PC-9 (cell line): Measurements from ENCODE around the gene MYOG. TPM values are rescaled to one million over a fixed set of nuclear protein-coding genes. Genes with fewer than 3 reads are reported as not detected.

Experiments used
- BruUV-seq: library from RNA; stranded (reverse); fragments of 400-500 nt; replicated peaks from 2 replicates; lab custom pipeline; 2021; lab: Mats Ljungman, UMichigan
- CTCF ChIA-PET: fragments of 300-600 bp; sonication (Branson Sonifier 250); formaldehyde crosslinking; loops from one replicate; lab custom pipeline; 2022; ENCODE audit warnings: antibody characterized with exemption; lab: Charles Lee
- POLR2A ChIA-PET: fragments of 300-600 bp; sonication (Branson Sonifier 250); formaldehyde crosslinking; loops from one replicate; lab custom pipeline; 2022; ENCODE audit warnings: antibody characterized with exemption; ENCODE audit not compliant: unreplicated experiment; lab: Charles Lee
- DNase-seq, 2 experiments: peaks; one replicate each; pipeline versions ENCODE4 v3.0.0 to v3.0.0-alpha.2; 2015 to 2022; ENCODE audit warnings: mixed read lengths in 1 of 2
- H2AFZ ChIP-seq: fragments of 200-600 bp; sonication (generic); 2 replicates; pipeline ENCODE4 v1.8.1; 2017; ENCODE audit warnings: antibody characterized with exemption
- H3F3A ChIP-seq: fragments of 200-600 bp; sonication (generic); 2 replicates; pipeline ENCODE4 v1.8.1; 2017; ENCODE audit warnings: antibody characterized with exemption, mild to moderate bottlenecking, low read depth; ENCODE audit not compliant: insufficient read depth
- H3K27ac ChIP-seq: fragments of 200-600 bp; sonication (generic); 2 replicates; pipeline ENCODE4 v1.6.1; 2016; ENCODE audit warnings: mixed run types
- H3K27me3 ChIP-seq: fragments of 200-600 bp; sonication (generic); 2 replicates; pipeline ENCODE4 v1.6.1; 2016; ENCODE audit warnings: low read depth, mixed run types; ENCODE audit not compliant: insufficient read depth
- H3K36me3 ChIP-seq: fragments of 200-600 bp; sonication (generic); 2 replicates; pipeline ENCODE4 v1.6.1; 2016; ENCODE audit warnings: low read depth, mixed run types
- H3K4me1 ChIP-seq: fragments of 200-600 bp; sonication (generic); replicated peaks from 2 replicates; pipeline ENCODE4 v1.6.1; 2016; ENCODE audit warnings: mixed run types; ENCODE audit not compliant: insufficient read depth
- H3K4me2 ChIP-seq: fragments of 200-600 bp; sonication (generic); 2 replicates; pipeline ENCODE4 v1.6.1; 2017; ENCODE audit warnings: mixed run types
- H3K4me3 ChIP-seq: fragments of 200-600 bp; sonication (generic); 2 replicates; pipeline ENCODE4 v1.6.1; 2016; ENCODE audit warnings: mixed run types
- H3K79me2 ChIP-seq: fragments of 200-600 bp; sonication (generic); 2 replicates; pipeline ENCODE4 v1.6.1; 2017; ENCODE audit warnings: low read depth, mixed run types
- H3K9me2 ChIP-seq: fragments of 200-600 bp; sonication (generic); 2 replicates; pipeline ENCODE4 v1.8.1; 2017; ENCODE audit warnings: mild to moderate bottlenecking; ENCODE audit not compliant: insufficient read depth
- H3K9me3 ChIP-seq: fragments of 200-600 bp; sonication (generic); 2 replicates; pipeline ENCODE4 v1.8.1; 2016; ENCODE audit warnings: low read depth; ENCODE audit not compliant: insufficient read depth
- H4K20me1 ChIP-seq: fragments of 200-600 bp; sonication (generic); 2 replicates; pipeline ENCODE4 v1.8.1; 2017; ENCODE audit not compliant: insufficient read depth
- EZH2 ChIP-seq: fragments of 200-600 bp; sonication (generic); IDR thresholded peaks from 2 replicates; pipeline ENCODE4 v1.8.0; 2017; ENCODE audit warnings: antibody characterized with exemption, low read depth
- intact Hi-C: fragments of 100-400 bp; cut with micrococcal nuclease; formaldehyde crosslinking; loops from one replicate; pipeline ENCODE4 v1.10.0; 2022; ENCODE audit not compliant: unreplicated experiment
- total RNA-seq: library from RNA; stranded (reverse); gene quantifications from 2 replicates; pipeline ENCODE4 v1.2.3, GENCODE V29; 2021
- TF ChIP-seq, protein P1 (sequence below): fragments of 200-600 bp; sonication (generic); conservative IDR thresholded peaks from 2 replicates; pipeline ENCODE4 v1.6.1; 2017; ENCODE audit warnings: mixed run types, antibody characterized with exemption, mild to moderate bottlenecking, moderate library complexity

MYOG gene
- total RNA-seq, 1 experiment from 2014 or later: not detected

DNA sequence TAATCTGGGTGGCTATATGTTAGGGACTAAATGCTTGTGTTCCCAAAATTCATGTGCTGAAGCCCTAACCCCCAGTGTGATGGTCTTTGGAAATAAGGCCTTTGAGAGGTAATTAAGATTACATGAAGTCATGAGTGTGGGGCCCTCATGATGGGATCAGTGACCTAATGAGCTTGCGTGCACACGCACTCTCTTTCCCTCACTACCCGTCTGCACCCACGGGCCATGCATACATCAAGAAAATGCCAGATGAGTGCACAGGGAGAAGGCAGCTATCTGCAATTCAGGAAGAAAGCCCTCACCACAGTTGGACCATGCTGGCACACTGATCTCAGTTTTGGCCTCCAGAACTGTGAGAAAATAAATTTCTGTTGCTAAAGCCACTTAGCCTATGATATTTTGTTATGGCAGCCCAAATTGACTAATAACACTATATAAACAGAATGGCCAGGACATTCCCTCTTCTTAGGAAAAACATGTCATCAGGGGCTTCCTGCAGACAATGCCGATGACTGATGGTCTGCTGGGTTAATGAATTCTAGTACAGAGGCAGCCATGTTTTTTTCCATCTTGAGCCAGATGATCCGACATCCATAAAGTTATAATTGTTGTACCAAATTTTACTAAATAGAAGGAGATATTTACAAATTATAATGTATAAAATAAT is 18.1 kb upstream of the MYOG start:
- DNase-seq: no peak
- ChIA-PET POLR2A (no interaction called here), CTCF (interaction anchor here (0.5 kb wide), 1 partner anchor 1548 kb away, joined by 4 read pairs; no protein-coding TSS in a partner anchor)
- H3K27me3 ChIP-seq: no peaks in the 10 kb centered on the region
- H2AFZ ChIP-seq: no peak overlapping the region
- no peak for TF ChIP-seq EZH2
- TF ChIP-seq, protein P1, sequence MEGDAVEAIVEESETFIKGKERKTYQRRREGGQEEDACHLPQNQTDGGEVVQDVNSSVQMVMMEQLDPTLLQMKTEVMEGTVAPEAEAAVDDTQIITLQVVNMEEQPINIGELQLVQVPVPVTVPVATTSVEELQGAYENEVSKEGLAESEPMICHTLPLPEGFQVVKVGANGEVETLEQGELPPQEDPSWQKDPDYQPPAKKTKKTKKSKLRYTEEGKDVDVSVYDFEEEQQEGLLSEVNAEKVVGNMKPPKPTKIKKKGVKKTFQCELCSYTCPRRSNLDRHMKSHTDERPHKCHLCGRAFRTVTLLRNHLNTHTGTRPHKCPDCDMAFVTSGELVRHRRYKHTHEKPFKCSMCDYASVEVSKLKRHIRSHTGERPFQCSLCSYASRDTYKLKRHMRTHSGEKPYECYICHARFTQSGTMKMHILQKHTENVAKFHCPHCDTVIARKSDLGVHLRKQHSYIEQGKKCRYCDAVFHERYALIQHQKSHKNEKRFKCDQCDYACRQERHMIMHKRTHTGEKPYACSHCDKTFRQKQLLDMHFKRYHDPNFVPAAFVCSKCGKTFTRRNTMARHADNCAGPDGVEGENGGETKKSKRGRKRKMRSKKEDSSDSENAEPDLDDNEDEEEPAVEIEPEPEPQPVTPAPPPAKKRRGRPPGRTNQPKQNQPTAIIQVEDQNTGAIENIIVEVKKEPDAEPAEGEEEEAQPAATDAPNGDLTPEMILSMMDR: no peak
- H4K20me1 ChIP-seq: no peaks in the 10 kb centered on the region
- no peaks in the 10 kb centered on the region for H3K9me2 ChIP-seq
- intact Hi-C loops: no loop called here
- peaks cover 13% of the 10 kb centered on the region; the same call in 1 of the 2 replicates for H3K9me3 ChIP-seq
- no peak overlapping the region for H3K4me2 ChIP-seq
- H3K27ac ChIP-seq: no peak overlapping the region; the same call in 1 of the 2 replicates
- no TSS peak for BruUV-seq
- peaks cover 27% of the 10 kb centered on the region for H3K4me1 ChIP-seq
- no peaks in the 10 kb centered on the region for H3K79me2 ChIP-seq
- no peak overlapping the region for H3K4me3 ChIP-seq
- H3K36me3 ChIP-seq: no peaks in the 10 kb centered on the region
- H3F3A ChIP-seq: peaks cover 22% of the 10 kb centered on the region

DNA sequence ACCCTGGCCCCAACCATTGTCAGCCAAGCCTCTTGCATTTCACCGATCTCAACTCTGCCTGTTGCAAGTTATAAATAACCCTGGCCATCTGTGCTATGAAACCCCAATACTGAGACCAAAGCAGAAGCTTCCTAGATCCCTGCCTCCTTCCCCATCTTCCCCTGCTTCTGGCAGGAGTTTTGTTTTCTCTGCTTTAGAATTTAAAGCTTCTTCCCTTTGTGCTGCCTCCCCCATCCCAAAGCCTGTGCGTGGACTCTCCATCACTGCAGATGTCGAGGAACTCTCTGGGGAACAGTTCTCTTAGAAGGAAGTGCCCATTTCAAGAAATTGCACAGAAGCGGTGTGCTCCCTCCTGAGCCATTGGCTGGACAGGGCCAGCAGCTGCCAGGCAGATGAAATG is 17.4 kb upstream of the MYOG start:
- intact Hi-C loops: no loop called here
- Histone ChIP-seq H3K79me2 (no peaks in the 10 kb centered on the region), H3K9me3 (peaks cover 13% of the 10 kb centered on the region; the same call in 1 of the 2 replicates), H4K20me1 (no peaks in the 10 kb centered on the region), H3K4me3 (no peak overlapping the region), H3F3A (peaks cover 22% of the 10 kb centered on the region), H3K27ac (no peak overlapping the region), H2AFZ (no peak overlapping the region), H3K4me1 (peaks cover 27% of the 10 kb centered on the region), H3K27me3 (no peaks in the 10 kb centered on the region), H3K36me3 (no peaks in the 10 kb centered on the region), H3K9me2 (no peaks in the 10 kb centered on the region), H3K4me2 (no peak overlapping the region)
- no peak for DNase-seq
- CTCF ChIA-PET: no interaction called here
- POLR2A ChIA-PET: no interaction called here
- TF ChIP-seq, protein P1: no peak
- TF ChIP-seq EZH2: no peak
- no TSS peak for BruUV-seq

DNA sequence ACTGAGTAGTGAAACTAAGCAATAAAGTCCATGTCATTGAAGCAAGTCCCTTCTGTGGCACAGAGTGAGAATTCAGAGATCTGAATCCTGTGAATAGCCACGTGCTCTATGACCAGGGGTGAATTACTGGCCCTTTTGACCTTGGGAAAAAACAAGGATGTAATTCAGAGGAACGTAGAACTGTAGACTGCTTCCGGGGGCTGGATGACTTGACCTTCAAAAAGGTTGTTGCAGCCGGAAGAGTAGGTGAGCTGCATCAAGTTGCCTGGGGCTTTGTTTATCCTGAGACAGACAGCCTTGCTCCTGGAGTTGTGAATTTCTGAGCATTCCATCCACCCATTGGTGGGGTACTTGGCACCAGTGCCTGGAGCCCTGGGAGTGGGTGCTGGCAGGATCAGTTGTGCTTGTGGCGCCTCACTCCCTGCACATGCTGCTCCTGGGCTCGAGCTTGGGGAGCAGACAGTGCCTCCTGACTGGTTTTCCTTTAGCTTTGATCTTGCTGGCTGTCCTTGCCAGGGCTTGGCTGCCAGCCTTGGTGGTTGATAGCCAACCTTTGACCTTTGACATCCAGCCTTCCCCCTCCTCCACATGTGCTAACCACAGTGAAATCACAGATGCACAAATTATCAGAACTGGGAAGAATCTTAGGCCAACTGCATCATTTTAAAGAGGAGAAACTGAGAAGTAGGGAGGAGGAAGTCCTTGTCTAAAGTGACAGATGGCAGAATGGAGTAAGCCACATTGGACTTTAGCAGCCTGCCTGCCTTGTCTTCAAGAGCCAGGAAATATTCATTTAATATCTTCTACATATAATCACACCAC is 16.2 kb upstream of the MYOG start:
- no peaks in the 10 kb centered on the region for H3K9me2 ChIP-seq
- no peak overlapping the region for H3K4me3 ChIP-seq
- ChIA-PET CTCF (no interaction called here), POLR2A (no interaction called here)
- H3K4me1 ChIP-seq: peaks cover 27% of the 10 kb centered on the region
- no peak overlapping the region for H3K27ac ChIP-seq
- intact Hi-C loops: no loop called here
- peaks cover 13% of the 10 kb centered on the region; the same call in 1 of the 2 replicates for H3K9me3 ChIP-seq
- BruUV-seq: no TSS peak
- H3K4me2 ChIP-seq: no peak overlapping the region
- no peak for TF ChIP-seq EZH2
- TF ChIP-seq, protein P1: no peak
- no peaks in the 10 kb centered on the region for H3K79me2 ChIP-seq
- peaks cover 22% of the 10 kb centered on the region for H3F3A ChIP-seq
- no peaks in the 10 kb centered on the region for H4K20me1 ChIP-seq
- H3K27me3 ChIP-seq: no peaks in the 10 kb centered on the region
- H2AFZ ChIP-seq: no peak overlapping the region
- DNase-seq: no peak
- no peaks in the 10 kb centered on the region for H3K36me3 ChIP-seq
